ENCODE measurements around the gene SLC47A1.
"Not testable (repeated sequence)": the region's sequence is repeated elsewhere in the genome, so short reads cannot be mapped to it uniquely, and the experiment has no call there.

Gene SLC47A1

DNA sequence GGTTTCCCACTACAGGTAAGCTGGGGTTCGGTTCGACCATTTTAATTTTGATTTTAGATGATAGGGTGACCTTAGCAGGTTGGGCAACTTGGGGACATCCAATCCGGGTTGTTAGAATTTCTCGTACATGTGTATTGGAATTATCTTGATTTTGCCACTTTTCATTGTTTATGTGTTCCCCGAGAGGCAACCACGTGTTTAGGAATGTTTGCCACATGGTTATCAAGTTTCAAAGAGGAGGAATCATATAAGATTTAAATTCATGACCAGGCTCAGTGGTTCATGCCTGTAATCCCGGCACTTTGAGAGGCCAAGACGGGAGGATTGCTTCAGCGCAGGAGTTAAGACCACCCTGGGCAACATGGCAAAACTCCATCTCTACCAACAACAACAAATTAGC is 10.0 kb upstream of the SLC47A1 start:
- DNase-seq = no peak

DNA sequence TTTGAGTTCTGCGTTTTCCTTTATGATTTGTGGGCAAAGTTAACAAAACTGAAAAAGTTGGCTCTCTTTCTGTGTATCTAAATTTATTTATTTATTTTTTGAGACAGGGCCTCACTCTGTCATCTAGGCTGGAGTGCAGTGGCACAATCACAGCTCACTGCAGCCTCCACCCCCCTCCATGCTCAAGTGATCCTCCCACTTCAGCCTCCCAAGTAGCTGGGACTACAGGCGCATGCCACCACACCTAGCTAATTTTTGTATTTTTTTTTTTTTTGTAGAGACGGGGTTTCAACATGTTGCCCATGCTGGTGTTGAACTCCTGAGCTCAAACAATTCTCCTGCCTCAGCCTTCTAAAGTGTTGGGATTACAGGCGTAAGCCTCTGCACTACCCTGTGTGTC is 6.7 kb upstream of the SLC47A1 start:
- DNase-seq = not testable (repeated sequence)

DNA sequence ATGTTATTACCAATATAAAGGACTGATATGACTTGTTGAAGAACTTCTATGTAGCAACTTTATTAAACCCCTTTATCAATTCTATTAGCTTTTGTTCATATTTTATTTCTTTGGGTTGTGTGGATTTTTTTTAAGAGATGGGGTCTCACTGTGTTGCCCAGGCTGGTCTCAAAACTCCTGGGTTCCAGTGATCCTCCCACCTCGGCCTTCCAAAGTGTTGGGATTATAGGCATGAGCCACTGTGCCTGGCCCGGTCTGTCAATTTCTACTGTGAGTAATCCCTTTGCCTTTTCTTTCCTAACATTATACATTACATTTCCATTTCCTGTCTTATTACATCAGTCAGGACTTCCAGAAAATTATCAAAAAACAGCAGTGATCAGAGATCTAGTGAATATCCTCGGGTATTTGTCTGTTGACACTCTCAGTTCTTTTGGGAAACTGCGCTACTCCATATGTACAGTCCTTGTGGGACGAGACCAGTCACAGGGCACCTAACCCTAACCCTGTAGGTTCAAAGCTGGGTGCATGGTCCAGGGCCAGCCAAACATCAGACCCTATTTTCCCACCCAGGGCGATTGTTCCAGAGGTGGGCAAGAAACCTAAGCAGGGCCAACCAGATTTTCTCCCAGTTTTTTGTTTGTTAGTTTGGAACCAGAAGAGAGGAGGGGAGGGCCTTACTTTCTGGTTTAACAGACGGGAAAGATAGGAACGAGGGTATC is 1.7 kb upstream of the SLC47A1 start:
- DNase-seq = no peak

DNA sequence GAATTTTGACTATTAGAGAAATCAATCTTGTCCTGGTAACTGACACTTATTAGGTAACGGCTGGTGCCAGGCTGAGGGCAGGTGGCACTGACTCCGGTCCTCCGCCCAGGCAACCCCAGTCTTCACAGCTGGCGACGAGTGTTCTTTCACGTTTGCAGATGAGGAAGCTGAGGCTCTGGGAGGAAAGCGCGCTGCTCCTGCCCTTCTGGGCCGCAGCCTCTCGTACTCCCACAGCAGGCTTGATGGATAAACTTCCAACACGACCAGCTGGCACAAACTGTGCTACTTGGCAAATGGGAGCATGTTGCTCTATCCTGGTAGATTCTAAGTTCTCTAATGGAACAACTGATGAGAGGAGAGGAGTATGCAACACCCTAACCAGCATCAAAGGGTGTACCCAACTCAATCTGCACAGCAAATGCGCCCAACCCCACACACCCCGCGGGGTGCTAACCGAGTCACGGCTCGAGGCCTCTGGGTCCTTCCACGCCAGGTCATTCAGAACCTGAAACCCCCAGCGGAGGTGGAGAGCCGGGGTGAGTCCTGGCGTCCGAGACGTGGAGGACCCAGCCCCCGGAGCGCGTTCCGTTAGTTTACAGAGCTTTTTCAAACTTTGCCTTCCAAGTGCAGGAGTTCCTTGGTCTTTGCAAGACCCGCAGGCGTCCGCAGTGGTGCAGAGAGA is 477 bp upstream of the SLC47A1 start:
- no peak for DNase-seq

DNA sequence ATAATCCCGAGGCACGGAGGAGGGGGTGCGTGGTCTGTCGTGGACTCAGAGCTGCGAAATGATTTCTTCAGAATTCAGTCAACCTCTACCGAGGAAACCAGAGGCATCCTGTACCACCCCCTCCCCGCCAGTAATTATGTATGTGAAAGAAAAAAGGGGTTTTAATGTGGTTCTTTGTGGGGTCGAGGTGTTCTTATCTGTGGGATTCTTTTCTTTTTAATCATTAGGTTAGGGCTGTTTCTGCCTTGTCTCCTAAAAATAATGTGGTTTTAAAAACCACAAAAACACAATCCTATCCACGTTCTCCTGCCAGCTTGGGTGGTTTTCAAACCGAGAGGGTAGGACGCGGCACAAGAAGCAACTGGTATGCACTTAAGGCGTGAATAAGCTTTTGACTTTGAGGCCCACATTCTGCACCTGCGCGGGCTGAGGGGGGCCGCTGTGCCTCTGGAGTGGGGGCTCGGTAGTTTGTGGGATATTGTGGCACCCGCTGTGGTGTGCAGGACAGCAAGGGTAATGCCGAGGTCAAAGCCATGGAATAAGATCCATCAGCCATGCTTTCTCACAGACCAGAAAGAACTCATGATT is 1.0 kb downstream of the SLC47A1 start:
- no peak for DNase-seq

DNA sequence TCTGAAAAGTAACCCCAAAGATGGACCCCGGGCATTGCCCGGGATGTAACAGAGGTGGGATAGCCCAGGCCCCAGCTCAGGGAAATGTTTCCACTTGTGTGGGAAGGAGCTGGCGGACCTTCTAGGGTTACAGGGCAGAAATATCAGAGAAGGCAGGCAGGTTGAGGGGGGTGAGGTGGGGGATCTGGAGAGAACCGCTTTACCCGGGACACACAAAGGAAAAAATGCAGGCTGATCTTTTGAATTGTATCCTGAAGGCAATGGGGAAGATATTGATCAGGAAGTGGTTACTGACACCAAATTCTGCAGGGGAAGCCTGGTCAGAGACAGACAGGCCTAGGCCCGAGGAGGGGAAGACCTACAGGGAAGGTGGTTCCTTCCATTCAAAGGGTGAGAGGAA is 3.5 kb downstream of the SLC47A1 start:
- DNase-seq = no peak

DNA sequence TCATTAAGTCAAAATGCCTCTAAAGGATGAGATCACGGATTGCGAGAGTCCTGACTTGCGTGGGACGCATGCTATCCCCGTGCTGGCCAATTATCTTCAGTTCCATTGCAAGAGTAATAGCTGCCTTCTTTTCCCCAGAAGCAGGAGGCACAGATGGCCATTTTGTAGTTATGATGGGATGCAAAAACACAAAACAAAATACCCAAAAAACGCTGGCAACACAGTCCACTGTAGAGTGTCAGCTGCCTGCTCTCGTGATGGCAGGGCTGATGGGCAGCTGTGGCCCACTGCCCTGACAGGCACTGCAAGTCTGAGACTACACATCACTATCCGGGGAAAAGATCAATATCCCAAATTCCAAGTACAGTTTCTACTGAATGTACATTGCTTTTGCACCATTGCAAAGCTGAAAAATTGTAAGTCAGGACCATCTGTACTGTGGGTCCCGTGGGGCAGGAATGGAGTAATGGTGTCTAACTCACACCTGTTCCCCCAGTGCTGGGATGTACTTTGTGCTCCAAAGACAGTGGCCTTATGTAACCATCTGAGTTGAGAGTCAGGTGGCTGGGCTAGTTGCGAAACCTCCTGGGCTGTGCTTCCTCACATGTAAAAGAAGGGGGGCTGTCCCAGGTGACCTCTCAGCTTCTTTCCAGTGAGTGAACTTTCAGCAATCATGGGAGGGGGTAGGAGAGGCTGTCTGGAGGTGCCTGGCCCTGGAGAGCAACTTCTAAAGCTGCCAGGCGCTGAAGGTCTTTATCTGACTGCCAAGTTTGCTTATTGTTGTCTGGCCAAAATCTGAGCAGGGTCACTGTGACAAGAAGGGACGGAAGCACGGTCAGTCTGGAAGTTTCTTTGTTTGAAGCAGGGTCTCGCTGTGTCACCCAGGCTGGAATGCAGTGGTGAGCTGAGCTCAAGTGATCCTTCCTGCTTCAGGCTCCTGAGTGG is 4.7 kb downstream of the SLC47A1 start:
- no peak for DNase-seq

DNA sequence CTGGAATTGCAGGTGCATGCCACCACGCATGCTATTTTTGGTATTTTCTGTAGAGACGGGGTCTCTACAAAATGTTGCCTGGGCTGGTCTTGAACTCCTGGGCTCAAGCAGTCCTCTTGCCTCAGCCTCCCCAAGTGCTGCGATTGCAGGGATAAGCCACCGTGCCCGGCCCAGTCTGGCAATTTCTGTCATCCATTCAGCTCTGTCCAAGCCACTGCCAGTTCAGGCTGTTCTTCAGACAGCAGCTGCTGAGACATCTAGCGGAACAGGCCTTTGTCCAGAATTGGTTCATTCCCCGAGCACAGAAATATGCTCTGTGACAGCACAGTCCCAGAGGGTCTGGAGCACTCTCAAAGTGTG is 5.4 kb downstream of the SLC47A1 start:
- no peak for DNase-seq

DNA sequence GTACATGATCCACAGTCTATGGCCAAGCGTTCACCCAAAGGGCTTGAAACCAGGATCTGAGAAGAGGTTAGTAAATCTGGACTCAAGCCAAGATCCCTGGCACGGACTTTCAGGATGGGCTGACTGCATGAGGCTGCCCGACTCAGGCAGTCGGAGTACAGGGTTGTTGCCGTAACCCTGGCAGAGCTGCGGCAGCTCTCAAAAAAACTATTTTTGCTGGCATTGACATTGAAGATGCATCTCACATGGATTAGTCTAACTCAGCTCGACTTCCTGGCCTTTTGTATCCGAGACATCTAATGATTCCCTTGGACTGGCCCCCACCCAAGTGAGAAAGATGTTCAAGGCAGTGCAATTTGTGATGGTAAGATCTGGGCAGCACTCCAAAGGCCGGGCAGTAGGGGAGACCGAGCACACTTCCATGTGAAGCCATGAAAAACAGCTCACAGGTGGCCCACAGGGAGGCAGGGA is 6.2 kb downstream of the SLC47A1 start:
- DNase-seq = no peak

DNA sequence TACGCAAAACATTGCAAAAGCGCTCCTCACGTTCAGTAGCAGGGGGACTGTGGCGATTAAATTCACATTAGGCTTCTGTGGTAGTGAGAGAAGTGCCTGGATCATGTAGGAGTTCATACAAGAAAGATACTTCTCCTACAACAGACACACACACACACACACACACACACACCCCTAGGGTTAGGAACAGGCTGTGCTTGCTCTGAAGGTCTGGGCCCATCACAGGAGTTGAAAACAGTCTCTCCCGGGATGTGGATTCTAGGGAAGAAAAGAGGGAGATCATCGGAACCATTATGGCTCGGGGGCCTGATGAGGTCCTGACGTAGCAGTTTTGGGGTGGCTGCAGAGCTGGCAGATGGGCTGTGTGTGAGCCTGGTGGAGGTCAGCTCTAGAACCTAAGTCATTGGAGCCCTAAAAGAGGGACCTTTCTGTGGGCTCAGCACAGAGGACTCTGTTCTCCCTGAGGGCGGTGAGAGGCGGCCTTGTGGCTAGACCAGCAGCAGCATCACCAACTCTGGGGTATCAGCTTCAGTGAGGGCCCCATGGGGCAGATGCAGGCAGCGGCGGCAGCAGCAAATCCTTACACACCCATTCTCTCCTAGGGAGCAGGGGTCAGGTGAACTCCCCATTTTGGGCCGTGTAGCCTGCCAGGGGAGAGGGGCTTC is 7.2 kb downstream of the SLC47A1 start:
- no peak for DNase-seq

DNA sequence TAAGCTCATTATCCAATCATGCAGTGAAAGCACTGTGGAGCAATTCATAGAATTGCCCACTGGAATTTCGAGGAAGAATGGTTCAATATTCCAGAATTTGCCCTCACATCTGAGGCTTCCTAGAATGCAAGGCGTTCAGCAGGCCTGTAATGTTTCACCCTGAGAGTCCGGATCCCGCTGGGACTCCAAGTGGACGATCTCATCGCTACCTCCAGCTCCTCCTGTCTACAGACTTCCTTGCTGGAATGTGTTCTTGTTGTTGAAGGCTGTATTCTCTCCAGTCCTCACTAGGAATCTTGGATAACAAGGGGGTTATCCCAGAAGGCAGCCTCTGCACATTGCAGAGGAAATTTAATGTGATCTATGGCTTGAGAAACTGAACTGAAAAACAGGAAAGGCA is 7.8 kb downstream of the SLC47A1 start:
- DNase-seq = no peak

DNA sequence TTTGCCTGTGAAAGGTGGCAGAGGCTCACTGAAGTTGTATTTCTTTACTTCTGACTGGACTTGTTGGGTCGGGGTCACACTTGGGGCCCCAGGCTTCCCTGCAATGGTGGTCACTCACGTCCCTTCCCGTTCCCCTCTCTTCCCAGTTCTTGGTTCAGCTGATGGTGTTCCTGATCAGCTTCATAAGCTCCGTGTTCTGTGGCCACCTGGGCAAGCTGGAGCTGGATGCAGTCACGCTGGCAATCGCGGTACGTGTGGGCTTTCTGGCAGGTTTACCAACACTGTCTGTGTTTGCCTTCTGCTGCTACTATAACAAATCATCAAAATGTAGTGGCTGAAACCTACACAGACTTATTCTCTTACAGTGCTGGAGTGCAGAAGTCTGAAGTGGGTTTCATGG is 8.6 kb downstream of the SLC47A1 start:
- no peak for DNase-seq

DNA sequence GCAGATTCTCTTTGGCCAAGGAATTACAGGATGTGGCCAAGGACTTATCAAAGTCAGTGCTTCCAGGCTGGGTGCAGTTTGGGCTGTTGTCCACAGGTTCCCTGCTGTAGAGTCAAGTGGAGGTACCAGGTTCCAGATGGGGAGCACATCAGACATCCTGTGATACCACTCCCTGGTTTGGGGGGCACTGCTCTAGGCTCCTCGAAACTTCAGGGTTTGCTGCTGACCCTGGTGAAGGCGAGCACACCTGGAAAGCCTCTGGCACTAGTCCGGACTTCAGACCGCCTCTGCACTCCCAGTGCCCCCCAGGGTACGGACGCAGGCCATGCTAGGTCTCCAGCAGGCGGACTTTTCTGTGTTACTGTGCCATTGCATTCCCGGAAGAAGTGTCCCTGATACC is 10.7 kb downstream of the SLC47A1 start:
- no peak for DNase-seq

DNA sequence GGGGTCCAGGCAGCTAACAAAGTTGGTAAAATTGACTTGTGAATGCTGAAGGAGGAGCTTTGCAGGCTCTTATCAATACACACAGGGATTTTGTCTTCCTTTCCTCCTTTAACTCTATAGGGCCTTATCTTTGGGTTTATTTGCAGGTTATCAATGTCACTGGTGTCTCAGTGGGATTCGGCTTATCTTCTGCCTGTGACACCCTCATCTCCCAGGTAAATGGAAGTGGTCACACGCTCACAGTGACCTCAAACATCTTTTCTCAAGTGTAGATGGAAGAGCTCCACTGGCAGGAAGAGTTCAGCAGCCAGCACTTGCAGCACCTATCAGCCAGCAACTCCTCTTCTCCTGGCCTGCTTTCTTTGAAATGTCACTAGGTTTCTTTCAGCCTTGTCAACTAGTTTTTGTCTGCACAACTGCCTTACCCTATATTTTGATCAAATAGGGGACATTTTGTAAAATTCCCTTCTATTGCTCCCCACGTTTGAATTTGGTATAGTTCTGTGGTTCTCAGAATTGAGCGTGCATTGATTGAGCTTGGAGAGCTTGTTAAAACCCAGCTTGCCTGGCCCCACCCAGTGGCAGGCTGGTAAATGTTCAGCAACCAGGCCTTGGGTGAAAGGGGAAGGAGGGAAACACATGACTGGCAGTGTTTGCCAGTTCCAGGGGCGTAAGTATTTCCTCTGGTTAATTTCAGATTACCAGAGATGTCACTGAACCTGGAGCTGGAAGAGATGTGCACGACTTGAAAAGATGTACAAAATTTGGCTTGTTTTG is 12.8 kb downstream of the SLC47A1 start:
- no peak for DNase-seq

DNA sequence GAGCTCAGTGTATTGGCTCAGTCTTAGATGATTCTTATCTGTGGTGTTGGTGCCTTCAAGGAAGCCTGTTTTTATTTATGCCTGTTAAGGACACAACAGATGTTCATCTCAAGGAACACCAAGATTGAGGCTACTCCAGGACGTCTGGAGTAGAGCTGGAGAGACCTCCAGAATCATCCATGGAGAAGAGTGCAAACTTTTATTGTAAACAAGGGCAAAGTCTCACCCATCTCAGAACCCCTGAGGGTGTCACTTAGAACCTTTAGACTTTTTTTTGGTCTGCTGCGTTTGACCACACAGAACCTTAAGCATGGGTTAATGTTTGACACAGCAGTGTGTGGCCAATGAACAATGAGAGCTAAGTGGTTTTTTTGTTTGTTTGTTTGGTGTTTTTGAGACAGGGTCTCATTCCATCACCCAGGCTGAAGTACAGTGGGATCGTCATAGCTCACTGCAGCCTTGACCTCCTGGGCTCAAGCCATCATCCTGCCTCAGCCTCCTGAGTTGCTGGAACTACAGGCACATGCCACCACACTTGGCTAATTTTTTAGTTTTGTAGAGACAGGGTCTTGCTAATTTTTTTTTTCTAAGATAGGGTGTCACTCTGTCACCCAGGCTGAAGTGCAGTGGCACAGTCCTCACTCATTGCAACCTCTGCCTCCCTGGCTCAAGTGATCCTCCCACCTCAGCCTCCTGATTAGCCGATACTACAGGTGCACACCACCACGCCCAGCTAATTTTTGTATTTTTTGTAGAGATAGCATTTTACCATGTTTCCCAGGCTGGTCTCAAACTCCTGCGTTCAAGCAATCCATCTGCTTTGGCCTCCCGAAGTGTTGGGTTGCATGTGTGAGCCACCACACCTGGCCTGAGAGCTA is 16.3 kb downstream of the SLC47A1 start:
- DNase-seq = no peak

DNA sequence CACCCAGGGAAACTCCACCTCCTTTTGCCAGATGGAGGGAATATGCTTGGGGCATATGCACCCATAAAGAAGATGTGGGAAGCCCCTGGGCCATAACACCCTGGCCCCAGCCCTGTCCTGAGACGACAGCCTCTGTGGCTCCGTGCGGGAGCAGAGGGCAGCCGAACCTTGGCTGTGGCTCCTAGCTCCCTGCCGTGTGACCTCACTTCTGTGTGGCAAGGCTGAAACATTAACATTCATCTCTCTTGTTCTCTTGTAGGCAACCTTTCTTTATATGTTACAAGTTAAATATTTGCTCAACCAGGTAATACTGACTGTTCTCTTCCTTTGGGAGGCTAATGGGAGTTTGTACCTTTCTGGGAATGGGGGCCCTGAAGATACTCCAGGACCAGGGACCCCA is 17.5 kb downstream of the SLC47A1 start:
- no peak for DNase-seq

DNA sequence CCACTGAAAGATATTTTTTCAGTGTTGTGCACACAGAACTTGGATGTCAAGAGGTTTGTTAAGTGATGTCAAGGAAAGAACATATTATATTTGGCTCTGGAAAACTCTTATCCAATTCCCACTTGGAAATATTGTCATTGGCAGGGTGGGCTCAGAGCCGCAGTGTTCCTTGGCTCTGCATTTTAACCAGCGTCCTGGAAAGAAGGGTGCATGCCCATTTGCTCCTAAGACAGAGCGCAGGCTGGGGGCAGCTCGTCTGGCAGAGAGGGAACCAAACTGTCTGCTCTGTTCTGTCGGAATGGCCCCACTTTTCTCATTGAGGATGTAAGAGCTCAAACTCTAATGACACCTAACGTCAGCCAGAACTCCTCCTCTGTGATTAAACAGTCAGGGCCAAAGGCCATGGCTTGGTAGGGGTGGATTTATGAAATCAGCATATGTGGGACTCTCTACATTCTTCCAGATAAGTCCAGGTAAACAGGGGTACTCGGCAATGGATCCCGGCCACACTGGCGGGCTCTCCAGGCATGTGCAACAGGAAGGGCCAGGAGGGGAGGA is 18.0 kb downstream of the SLC47A1 start:
- DNase-seq = no peak

DNA sequence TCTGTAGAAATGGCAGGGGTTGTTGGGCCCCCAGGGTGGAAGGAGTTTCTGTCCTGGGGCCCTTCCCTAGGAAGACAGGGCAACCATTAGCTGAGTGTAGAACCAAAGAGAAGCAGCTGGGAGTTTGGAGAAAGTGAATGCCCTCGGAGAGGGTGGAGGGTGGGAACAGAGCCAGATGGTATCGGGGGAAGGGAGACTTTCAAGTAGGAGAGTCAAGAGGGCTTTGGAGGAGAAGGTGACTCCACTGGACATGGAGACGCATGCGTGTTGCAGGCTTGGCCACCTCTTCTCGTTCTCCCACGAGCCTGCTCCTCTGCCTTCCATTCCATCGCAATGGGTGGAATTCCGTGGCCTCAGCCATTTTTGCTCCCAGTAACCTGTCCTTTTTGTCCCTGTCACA is 19.4 kb downstream of the SLC47A1 start:
- DNase-seq = no peak

DNA sequence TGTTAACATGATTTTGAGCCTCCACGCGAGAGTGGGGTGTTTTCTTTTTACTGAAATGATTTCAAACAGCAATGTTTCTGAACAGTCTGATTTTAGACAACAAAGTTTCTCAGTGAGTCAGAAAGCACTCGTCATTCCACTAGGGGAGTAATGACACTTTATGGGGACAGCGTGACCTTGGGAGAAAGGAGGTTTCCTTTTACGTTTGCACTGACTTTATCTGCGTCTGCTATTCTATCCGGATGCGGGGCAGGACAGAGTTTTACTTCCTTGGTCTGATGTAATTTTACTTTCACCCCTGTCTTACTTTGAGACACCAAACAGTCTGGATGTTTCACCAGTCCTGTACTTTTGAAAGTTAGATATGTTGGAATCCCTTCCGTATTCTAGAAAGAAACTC is 20.7 kb downstream of the SLC47A1 start:
- DNase-seq = no peak

DNA sequence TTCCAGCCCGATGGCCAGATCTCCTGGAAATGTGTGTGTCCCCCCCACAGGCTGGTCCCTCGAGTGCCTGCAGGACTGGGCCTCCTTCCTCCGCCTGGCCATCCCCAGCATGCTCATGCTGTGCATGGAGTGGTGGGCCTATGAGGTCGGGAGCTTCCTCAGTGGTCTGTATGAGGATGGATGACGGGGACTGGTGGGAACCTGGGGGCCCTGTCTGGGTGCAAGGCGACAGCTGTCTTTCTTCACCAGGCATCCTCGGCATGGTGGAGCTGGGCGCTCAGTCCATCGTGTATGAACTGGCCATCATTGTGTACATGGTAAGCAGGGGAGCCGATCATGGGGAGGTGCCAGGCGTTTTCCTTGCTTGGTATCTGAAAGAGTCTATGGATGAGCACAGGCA is 22.1 kb downstream of the SLC47A1 start:
- no peak for DNase-seq

DNA sequence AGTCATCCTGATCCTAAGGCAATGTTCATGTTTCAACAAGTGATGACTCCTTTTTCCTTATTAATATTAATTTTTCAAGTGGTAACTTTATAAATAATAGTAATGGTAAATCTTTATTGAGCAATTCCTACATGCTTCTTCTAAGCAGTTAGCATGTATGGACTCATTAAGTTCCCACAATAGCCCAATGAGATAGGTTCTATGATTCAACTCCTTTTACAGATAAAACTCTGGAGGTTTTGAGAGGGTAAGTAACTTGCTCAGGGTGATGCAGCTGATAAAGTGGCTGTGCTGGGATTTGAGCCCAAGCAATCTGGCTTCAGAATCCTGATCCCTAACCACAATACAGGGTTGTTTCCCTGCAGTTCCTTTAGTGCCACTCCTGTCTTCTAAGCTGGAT is 25.3 kb downstream of the SLC47A1 start:
- no peak for DNase-seq
